ENCODE measurements around the gene CNTN6.

CNTN6 gene

GRCh38 chr3:1404270-1404962, 311.6 kb downstream of the CNTN6 start:
- no peak for TF ChIP-seq POLR2AphosphoS5 (IDR thresholded peaks at IDR 0.05; ENCODE audit: low read depth, low read length)
- TF ChIP-seq FOXP2 (optimal IDR thresholded peaks at IDR 0.05; ENCODE audit: borderline replicate concordance, extremely low read depth, extremely low read length, insufficient read depth) = no peak
- TF ChIP-seq REST (IDR thresholded peaks at IDR 0.05; ENCODE audit: insufficient read depth in 1 of 2, low read depth in 2 of 2, low read length in 2 of 2) = no peak
- no peak for TF ChIP-seq TAF1 (IDR thresholded peaks at IDR 0.05; ENCODE audit: borderline replicate concordance, insufficient read depth, low read length)
- TF ChIP-seq SIN3A (IDR thresholded peaks at IDR 0.05; ENCODE audit: borderline replicate concordance, insufficient read depth, low read length) = no peak

GRCh38 chr3:1406250-1406649, 313.4 kb downstream of the CNTN6 start:
- TF ChIP-seq REST (IDR thresholded peaks at IDR 0.05; ENCODE audit: insufficient read depth in 1 of 2, low read depth in 2 of 2, low read length in 2 of 2) (no peak), FOXP2 (optimal IDR thresholded peaks at IDR 0.05; ENCODE audit: borderline replicate concordance, extremely low read depth, extremely low read length, insufficient read depth) (no peak), POLR2AphosphoS5 (IDR thresholded peaks at IDR 0.05; ENCODE audit: low read depth, low read length) (no peak), TAF1 (IDR thresholded peaks at IDR 0.05; ENCODE audit: borderline replicate concordance, insufficient read depth, low read length) (no peak), SIN3A (IDR thresholded peaks at IDR 0.05; ENCODE audit: borderline replicate concordance, insufficient read depth, low read length) (no peak)

GRCh38 chr3:1421577-1421976, 328.8 kb downstream of the CNTN6 start:
- TF ChIP-seq TAF1 (IDR thresholded peaks at IDR 0.05; ENCODE audit: borderline replicate concordance, insufficient read depth, low read length) (no peak), SIN3A (IDR thresholded peaks at IDR 0.05; ENCODE audit: borderline replicate concordance, insufficient read depth, low read length) (no peak), POLR2AphosphoS5 (IDR thresholded peaks at IDR 0.05; ENCODE audit: low read depth, low read length) (no peak), FOXP2 (optimal IDR thresholded peaks at IDR 0.05; ENCODE audit: borderline replicate concordance, extremely low read depth, extremely low read length, insufficient read depth) (no peak), REST (IDR thresholded peaks at IDR 0.05; ENCODE audit: insufficient read depth in 1 of 2, low read depth in 2 of 2, low read length in 2 of 2) (no peak)

- TF ChIP-seq POLR2AphosphoS5 (IDR thresholded peaks at IDR 0.05; ENCODE audit: low read depth, low read length) (no peak), REST (IDR thresholded peaks at IDR 0.05; ENCODE audit: insufficient read depth in 1 of 2, low read depth in 2 of 2, low read length in 2 of 2) (no peak), TAF1 (IDR thresholded peaks at IDR 0.05; ENCODE audit: borderline replicate concordance, insufficient read depth, low read length) (no peak), SIN3A (IDR thresholded peaks at IDR 0.05; ENCODE audit: borderline replicate concordance, insufficient read depth, low read length) (no peak), FOXP2 (optimal IDR thresholded peaks at IDR 0.05; ENCODE audit: borderline replicate concordance, extremely low read depth, extremely low read length, insufficient read depth) (no peak)
These were observed 330.8 kb downstream of the CNTN6 start for GRCh38 chr3:1423566-1424089.
